Body of pancreas (tissue), 4 donors: Measurements from ENCODE around the gene GABPA. TPM values are rescaled to one million over a fixed set of nuclear protein-coding genes. Genes with fewer than 3 reads are reported as not detected.
"Not testable (repeated sequence)": the region's sequence is repeated elsewhere in the genome, so short reads cannot be mapped to it uniquely, and the experiment has no call there.

Experiments
- ATAC-seq: fragments of 150-250 bp; one replicate; pipeline ENCODE4 v1.9.1; 2016
- DNase-seq, 4 donors: peaks; one replicate each; pipeline ENCODE4 v3.0.0-alpha.2; 2019
- H3K27ac ChIP-seq, 4 donors: fragments of 200-600 bp; sonication (generic); 1 replicate in 3 of 4; 2 replicates in 1 of 4; pipeline versions ENCODE4 v1.5.1 to v1.6.1; 2016 to 2019; ENCODE audit warnings: mild to moderate bottlenecking in 1 of 4, mixed read lengths in 1 of 4, moderate library complexity in 1 of 4
- H3K27me3 ChIP-seq, 2 donors: fragments of 200-600 bp; sonication (generic); one replicate each; pipeline ENCODE4 v1.6.0; 2016; ENCODE audit warnings: mild to moderate bottlenecking in 1 of 2
- H3K36me3 ChIP-seq, 2 donors: fragments of 200-600 bp; sonication (generic); replicated peaks in 1 of 2; 2 replicates each; pipeline ENCODE4 v1.5.1; 2016; ENCODE audit warnings: low read depth in 2 of 2; ENCODE audit not compliant: insufficient read depth in 1 of 2
- H3K4me1 ChIP-seq: fragments of 200-600 bp; sonication (generic); one replicate; pipeline ENCODE4 v1.6.0; 2016
- H3K4me3 ChIP-seq, 2 donors: fragments of 200-600 bp; sonication (generic); 1 replicate in 1 of 2; 2 replicates in 1 of 2; pipeline ENCODE4 v1.5.1; 2016 to 2019
- H3K9me3 ChIP-seq, 3 donors: fragments of 200-600 bp; sonication (generic); 1 replicate in 2 of 3; 2 replicates in 1 of 3; pipeline ENCODE4 v1.5.1; 2016
- CTCF ChIP-seq, 7 experiments: fragments of 450-650 bp in 4 of 7; fragments of 200-600 bp in 3 of 7; sonication (generic) in 3 of 7; IDR thresholded peaks; one replicate each; pipeline ENCODE4 v1.5.1; 2016 to 2019; ENCODE audit warnings: antibody characterized with exemption in 7 of 7
- POLR2A ChIP-seq, 3 donors: fragments of 450-650 bp; IDR thresholded peaks; one replicate each; pipeline ENCODE4 v1.6.1; 2016; ENCODE audit warnings: antibody characterized with exemption in 3 of 3, mild to moderate bottlenecking in 2 of 3
- WGBS, 2 donors: methylation state at CpG; one replicate each; pipeline ENCODE4 v1.1.5; 2017; 5-methylcytosine and 5-hydroxymethylcytosine counted together
- intact Hi-C: fragments of 100-400 bp; cut with DNase I; formaldehyde crosslinking; loops from one replicate; pipeline ENCODE4 v1.15.1; 2023
- total RNA-seq, 2 donors: library from RNA; depleted of rRNA; stranded (reverse); fragments of >200 nt; gene quantifications; one replicate each; pipeline ENCODE4 v1.1.0, GENCODE V29; 2016

The GABPA gene
- total RNA-seq, 2 donors from 2014 or later: 8.9 to 11.2 TPM

- Histone ChIP-seq H3K27ac (no peak overlapping the region), H3K9me3 (no peaks in the 10 kb centered on the region), H3K36me3 (no peaks in the 10 kb centered on the region), H3K27me3 (no peaks in the 10 kb centered on the region), H3K4me3 (no peak overlapping the region), H3K4me1 (peaks cover 3% of the 10 kb centered on the region)
- no peak for DNase-seq
- no peak for ATAC-seq
- TF ChIP-seq POLR2A (IDR thresholded peaks at IDR 0.05): no peak
- TF ChIP-seq CTCF (IDR thresholded peaks at IDR 0.05): no peak
- intact Hi-C loops: no loop called here
- WGBS, 2 donors: 54 to 64% methylated on average over 4 of the region's 4 CpGs
These were observed 41.7 kb downstream of the GABPA start for GRCh38 chr21:25776440-25776839.

GRCh38 chr21:25778126-25778875 lies 43.5 kb downstream of the GABPA start:
- H3K27ac ChIP-seq, H3K27me3 ChIP-seq, H3K4me1 ChIP-seq, ATAC-seq, H3K9me3 ChIP-seq, H3K4me3 ChIP-seq, H3K36me3 ChIP-seq, intact Hi-C loops, DNase-seq: not testable (repeated sequence)
- 89 to 97% methylated on average over 31 to 50 of the region's 52 CpGs for WGBS, 2 donors

- WGBS, 2 donors: 54 to 56% methylated on average over 6 of the region's 6 CpGs
- TF ChIP-seq POLR2A (IDR thresholded peaks at IDR 0.05) (no peak), CTCF (IDR thresholded peaks at IDR 0.05) (no peak)
- H3K27me3 ChIP-seq: no peaks in the 10 kb centered on the region
- no peak overlapping the region for H3K27ac ChIP-seq
- H3K36me3 ChIP-seq: no peaks in the 10 kb centered on the region
- intact Hi-C loops: no loop called here
- no peak for ATAC-seq
- H3K9me3 ChIP-seq: no peaks in the 10 kb centered on the region
- no peaks in the 10 kb centered on the region for H3K4me1 ChIP-seq
- H3K4me3 ChIP-seq: no peak overlapping the region
- DNase-seq: no peak
These were observed 53.9 kb downstream of the GABPA start for GRCh38 chr21:25788677-25789076.

- peak; percentile 80 for ATAC-seq
- Histone ChIP-seq H3K9me3 (no peaks in the 10 kb centered on the region), H3K36me3 (no peaks in the 10 kb centered on the region), H3K4me1 (no peaks in the 10 kb centered on the region), H3K27me3 (no peaks in the 10 kb centered on the region), H3K4me3 (peak overlapping the region in 1 of 2 donors; percentile 9), H3K27ac (peak overlapping the region; percentile 3 to 64 (median 27))
- DNase-seq: no peak
- peak in 1 of 3 donors; percentile 13 for TF ChIP-seq POLR2A (IDR thresholded peaks at IDR 0.05)
- TF ChIP-seq CTCF (IDR thresholded peaks at IDR 0.05): peak in 5 of 7 experiments; percentile 23 to 45 (median 44)
- intact Hi-C loops: no loop called here
- 1 to 5% methylated on average over 7 of the region's 7 CpGs for WGBS, 2 donors
These were observed 55.5 kb downstream of the GABPA start for GRCh38 chr21:25790122-25790877.

GRCh38 chr21:25790878-25791204 lies 56.1 kb downstream of the GABPA start:
- intact Hi-C loops: no loop called here
- no peaks in the 10 kb centered on the region for H3K9me3 ChIP-seq
- no peak overlapping the region for H3K4me3 ChIP-seq
- no peak for ATAC-seq
- no peak for TF ChIP-seq CTCF (IDR thresholded peaks at IDR 0.05)
- no peak for TF ChIP-seq POLR2A (IDR thresholded peaks at IDR 0.05)
- H3K36me3 ChIP-seq: no peaks in the 10 kb centered on the region
- peak overlapping the region in 3 of 4 donors; percentile 3 to 64 (median 46) for H3K27ac ChIP-seq
- no peaks in the 10 kb centered on the region for H3K4me1 ChIP-seq
- DNase-seq: no peak
- H3K27me3 ChIP-seq: no peaks in the 10 kb centered on the region
